NCI-H1092 (cell line): ENCODE results near the gene GPATCH3.
A peak's percentile ranks its signal among the peaks of the same experiment; 100 is the strongest.
"Not testable (repeated sequence)": the region's sequence is repeated elsewhere in the genome, so short reads cannot be mapped to it uniquely, and the experiment has no call there.

Experiments used
- DNase-seq: peaks from one replicate; lab custom pipeline; 2025; lab: John Stamatoyannopoulos, UW

The GPATCH3 gene

DNA sequence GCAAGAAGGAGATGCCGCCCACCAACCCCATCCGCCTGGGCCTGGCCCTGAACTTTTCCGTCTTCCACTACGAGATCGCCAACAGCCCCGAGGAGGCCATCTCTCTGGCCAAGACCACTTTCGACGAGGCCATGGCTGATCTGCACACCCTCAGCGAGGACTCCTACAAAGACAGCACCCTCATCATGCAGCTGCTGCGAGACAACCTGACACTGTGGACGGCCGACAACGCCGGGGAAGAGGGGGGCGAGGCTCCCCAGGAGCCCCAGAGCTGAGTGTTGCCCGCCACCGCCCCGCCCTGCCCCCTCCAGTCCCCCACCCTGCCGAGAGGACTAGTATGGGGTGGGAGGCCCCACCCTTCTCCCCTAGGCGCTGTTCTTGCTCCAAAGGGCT, 36.6 kb downstream of the GPATCH3 start:
- no peak for DNase-seq

DNA sequence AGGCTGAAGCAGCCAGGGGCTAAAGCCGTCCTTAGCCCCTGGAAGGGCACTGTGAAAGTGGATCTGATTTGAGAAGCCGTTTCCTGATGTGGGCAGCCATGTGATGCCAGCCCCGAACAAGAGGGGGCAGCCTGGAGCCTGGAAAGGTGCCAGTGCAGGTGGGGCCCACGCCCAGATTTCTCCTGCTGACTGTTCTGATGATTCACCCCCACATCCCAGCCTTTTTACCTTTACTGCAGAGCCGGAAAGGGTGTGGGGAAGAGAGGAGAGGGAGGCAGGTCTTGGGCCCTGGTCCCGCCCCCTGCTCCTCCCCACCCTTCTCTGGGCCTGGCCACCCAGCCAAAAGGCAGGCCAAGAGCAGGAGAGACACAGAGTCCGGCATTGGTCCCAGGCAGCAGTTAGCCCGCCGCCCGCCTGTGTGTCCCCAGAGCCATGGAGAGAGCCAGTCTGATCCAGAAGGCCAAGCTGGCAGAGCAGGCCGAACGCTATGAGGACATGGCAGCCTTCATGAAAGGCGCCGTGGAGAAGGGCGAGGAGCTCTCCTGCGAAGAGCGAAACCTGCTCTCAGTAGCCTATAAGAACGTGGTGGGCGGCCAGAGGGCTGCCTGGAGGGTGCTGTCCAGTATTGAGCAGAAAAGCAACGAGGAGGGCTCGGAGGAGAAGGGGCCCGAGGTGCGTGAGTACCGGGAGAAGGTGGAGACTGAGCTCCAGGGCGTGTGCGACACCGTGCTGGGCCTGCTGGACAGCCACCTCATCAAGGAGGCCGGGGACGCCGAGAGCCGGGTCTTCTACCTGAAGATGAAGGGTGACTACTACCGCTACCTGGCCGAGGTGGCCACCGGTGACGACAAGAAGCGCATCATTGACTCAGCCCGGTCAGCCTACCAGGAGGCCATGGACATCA, 37.2 kb downstream of the GPATCH3 start, which contains the start of gene SFN:
Gene SFN, plus strand, starts transcription at position 369 of the 904 bp plus-strand sequence. Its CDS starts 64 bp downstream, at position 433.
- peak; percentile 23 for DNase-seq

GRCh38 chr1:26861889-26862378, 38.3 kb downstream of the GPATCH3 start:
- DNase-seq = no peak

DNA sequence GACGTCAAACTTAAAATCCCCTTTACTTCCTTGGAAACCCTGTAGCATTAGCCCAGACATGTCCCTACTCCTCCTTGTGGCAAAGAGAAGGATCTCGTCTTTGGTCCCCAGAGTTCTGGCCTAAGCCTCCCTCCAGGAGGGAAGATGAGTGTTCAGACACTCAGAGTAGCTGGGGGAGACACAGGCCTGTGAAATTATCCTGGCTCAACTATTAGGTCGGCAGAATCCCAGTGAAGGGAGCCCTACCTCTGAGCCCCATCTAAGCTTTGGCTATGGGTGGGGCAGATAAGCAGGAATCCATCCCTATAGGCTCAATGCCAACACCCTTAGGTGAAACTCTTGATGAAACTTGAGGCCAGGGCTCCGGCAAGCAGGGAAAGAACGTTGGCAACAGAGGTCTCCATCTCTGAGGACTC, 39.0 kb downstream of the GPATCH3 start:
- DNase-seq = no peak

- DNase-seq = no peak
Observed at GRCh38 chr1:26858891-26859640, 41.2 kb downstream of the GPATCH3 start.

GRCh38 chr1:26858160-26858559, 42.1 kb downstream of the GPATCH3 start:
- no peak for DNase-seq

DNA sequence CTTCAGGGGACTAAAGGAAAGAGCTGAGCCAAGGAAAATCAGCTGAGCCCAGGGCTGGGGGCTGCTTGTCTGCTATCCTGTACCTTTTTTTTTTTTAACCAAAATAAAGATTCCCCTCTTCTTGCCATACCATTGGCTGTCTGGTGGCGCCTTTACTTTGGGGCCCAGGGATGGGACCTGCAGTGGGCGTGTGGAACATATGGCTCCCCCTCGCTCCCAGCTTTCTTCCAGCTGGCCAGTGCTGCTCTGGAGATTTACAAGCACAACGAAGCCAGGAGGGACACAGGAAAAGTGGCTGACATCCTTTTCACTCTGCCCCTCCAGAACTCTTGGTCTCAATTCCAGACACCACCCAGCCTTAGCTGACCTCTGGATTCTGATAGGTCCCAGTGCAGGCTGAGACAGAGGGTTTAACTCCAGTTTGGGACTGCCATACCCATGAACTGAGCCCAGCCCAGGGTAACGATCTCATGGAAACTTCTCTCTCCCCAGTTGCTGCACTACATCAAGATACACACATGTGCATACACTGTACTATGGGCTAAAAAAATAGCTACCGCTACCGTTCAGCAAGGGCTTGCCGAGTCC, 42.7 kb downstream of the GPATCH3 start:
- no peak for DNase-seq

- DNase-seq = no peak
Observed at GRCh38 chr1:26856604-26857469, 43.4 kb downstream of the GPATCH3 start.

DNA sequence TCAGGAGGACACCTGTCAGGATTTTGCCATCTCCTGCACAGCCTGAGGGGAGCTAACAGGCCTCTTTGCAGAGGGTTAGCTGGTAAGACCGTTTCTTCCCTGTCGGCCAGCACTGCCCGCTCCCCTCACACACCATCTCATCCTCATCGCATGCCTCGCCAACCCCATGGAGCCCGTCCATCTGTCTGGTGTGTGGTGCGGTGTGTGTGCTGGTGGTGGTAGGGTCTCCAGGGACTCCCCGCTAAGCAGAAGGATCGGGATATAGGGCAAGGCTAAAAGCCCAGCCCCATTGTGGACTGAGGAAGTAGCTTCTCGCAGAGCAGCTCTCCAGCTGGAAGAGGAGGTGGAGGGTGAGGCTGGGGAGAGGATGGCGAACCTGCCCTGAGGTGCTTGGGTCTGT, 44.1 kb downstream of the GPATCH3 start:
- DNase-seq = no peak

DNA sequence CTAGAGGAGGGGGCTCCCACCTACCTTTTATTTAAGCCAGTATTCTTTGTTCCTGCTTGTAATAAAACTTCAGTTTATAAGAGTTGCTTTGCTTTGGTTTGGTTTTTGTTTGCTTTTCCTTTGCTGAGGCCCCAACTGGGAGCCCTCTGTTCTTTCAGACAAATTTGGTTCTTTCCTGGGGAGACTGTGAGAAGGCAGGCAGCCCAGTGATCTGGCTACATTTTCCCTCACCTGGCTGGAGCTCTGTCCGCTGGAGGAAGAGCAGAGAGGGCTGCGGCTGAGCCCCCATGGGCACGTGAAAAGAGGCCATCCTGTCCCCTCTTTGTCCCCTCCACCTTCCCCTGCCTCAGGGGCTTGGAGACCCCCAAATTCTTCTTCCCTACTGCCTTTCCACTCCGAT, 44.6 kb downstream of the GPATCH3 start:
- DNase-seq = no peak

GRCh38 chr1:26854906-26855305, 45.4 kb downstream of the GPATCH3 start:
- no peak for DNase-seq

- no peak for DNase-seq
Observed at GRCh38 chr1:26853600-26853999, 46.7 kb downstream of the GPATCH3 start.

DNA sequence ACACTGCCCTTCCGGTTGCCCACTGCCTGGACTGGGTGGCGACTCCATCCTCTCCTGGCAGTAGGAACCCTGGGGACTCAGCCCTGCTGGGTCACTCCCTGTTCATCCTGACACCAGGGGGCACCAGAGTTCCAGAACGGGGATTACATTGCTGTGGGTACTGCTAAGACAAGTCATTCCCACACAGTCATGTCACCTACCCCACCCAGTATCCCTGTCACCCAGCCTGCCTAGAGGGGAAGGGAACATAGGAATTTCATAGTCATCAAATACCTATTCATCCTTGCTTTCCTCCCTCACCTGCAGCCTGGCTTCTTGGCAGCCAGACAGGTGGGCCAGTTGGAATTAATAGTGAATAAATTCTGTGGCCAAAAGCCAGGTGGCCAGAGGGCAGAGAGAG, 47.1 kb downstream of the GPATCH3 start:
- DNase-seq = peak; percentile 72

DNA sequence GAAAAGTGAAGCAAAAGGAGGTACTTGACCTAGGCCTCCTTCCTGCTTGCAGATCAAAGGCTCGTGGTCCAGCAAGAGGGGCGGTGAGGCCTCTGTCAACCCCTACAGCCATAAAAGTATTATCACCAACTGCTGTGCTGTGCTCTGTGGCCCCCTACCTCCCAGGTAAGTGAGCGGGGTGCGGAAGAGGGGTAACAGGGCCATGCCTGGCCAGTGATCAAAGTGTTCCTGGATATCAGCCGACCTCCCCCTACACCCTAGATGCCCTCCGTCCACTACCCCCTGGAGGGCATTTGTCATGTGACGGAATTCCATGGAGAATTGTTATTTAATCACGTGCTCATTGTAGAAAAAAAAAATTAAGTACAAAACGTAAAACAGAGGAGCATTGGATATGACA, 47.6 kb downstream of the GPATCH3 start:
- DNase-seq = no peak

DNA sequence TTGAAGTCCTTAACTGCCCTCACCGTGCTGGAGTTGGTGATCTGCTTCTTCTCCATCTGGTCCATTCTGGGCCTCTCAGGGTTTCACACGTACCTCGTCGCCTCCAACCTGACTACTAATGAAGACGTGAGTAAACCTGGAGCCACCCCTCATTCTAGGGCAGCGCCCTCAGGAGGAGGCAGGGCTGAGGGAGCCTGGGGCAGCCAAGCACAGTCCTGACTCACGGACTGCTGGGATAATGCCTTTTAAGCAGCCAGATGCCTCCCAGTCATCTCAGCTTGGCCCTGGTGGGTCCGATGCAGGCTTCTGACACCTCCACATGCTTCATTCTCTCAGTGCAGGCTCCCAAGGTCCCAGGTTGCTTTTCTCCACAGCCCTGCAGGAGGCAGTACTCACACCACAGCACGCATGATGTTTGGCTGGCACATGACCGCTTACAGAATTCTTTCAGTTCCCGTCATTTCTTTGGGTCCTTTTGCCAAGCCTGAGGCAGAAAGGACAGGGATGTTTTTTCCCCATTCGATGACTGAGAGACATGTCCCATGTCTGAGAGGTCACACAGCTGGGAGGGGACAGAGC, 49.1 kb downstream of the GPATCH3 start:
- DNase-seq = no peak

DNA sequence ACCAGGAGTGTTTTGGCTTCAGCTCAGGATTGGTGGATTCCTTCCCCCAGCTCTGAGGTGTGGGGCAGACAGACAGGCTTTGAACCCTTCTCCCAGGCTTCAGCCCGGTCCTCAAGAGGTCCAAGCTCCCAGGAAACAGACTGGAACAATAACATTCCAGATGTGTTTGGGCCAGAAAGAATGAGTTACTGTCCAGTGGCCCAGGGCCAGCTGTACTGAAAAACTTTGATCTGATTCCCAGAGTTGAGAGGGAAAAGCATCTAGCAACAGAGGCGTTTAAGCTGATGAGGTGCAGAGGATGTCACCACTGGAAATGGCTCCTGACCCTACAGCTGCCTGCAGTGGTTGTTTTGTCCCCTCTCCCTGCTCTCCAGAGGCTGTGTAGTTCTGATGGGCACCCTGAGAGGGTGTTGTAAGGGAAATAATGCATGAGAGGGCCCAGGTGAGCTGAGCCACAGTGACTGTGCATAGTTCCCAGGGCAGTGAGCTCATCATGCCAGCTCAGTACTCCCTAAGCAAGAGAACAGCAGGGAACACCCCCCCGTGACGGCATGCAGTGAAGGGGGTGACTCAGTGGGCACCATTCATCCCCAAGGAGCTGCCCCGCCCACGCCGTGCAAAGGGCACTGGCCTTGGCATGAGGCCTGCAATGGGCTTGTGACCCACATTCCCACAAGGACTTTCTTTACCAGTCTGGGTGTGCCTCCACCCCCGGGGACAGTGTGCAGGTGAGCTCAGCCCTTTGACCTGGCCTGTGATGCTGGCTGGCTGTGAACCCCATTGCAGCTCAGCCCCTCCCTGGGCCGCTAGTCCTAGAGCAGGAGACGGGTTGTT, 51.1 kb downstream of the GPATCH3 start:
- no peak for DNase-seq

DNA sequence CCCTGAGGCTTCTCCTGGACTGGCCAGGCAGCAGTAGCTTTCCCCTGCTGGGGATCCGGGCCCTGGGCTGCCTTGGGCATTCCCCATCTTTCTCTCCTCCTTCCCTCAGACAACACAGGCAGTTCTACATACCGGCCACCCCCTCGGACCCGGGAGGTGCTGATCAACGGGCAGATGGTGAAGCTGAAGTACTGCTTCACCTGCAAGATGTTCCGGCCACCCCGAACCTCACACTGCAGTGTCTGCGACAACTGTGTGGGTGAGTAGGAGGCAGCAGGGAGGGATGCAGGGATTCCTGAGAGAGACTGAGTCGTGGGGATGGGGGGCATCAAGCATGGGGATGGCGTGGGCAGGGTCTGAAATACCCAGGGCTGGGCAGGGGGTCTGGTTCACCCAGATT, 51.8 kb downstream of the GPATCH3 start:
- no peak for DNase-seq

DNA sequence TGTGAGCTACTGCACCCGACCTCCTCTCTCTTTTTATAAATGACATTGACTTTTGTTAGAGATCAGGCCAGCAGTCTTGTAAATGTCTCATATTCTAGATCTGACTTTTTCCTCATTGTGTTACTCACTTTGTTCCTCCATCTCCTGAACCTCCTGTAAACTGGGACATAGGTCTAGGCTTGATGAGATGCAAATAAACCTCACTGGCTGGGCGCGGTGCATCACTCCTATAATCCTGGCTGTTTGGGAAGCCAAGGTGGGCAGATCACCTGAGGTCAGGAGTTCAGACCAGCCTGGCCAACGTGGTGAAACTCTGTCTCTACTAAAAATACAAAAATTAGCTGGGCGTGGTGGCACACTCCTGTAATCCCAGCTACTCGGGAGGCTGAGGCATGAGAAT, 52.4 kb downstream of the GPATCH3 start:
- DNase-seq = not testable (repeated sequence)

GRCh38 chr1:26844424-26845196, 55.7 kb downstream of the GPATCH3 start:
- no peak for DNase-seq
